Upper lobe of left lung (tissue), 4 donors: Measurements from ENCODE around the gene RNU1-1.

Experiments
- POLR2AphosphoS5 ChIP-seq, 2 donors: sonication (generic); formaldehyde crosslinking; IDR thresholded peaks; one replicate each; pipeline ENCODE4 v1.5.1; 2017; ENCODE audit warnings: antibody characterized with exemption in 2 of 2
- TF ChIP-seq, protein P1 (sequence below), 6 experiments: fragments of 450-650 bp in 4 of 6; fragments of 200-600 bp in 2 of 6; sonication (generic) in 2 of 6; IDR thresholded peaks; one replicate each; pipeline ENCODE4 v1.5.1; 2016 to 2019; ENCODE audit warnings: antibody characterized with exemption in 6 of 6

DNA sequence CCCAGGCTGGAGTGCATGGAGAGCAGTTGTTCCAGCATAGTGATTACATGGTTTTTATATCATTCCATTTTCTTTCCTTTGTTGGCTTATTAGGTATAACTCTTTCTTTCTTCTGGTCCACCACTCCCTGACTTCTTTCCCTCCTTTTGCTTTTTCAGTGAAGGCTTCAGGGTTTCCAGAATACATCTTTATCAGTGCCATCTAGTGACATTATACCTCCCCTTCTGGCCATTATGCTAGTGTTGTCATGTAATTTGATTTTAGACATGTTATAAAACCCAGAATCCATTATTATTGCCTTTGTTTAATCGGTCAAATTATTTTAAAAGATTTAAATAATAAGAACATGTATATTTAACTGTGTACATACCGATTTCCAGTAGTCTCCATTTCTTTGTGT, 10.6 kb downstream of the RNU1-1 start:
- no peak for TF ChIP-seq POLR2AphosphoS5 (IDR thresholded peaks at IDR 0.05)
- TF ChIP-seq, protein P1, sequence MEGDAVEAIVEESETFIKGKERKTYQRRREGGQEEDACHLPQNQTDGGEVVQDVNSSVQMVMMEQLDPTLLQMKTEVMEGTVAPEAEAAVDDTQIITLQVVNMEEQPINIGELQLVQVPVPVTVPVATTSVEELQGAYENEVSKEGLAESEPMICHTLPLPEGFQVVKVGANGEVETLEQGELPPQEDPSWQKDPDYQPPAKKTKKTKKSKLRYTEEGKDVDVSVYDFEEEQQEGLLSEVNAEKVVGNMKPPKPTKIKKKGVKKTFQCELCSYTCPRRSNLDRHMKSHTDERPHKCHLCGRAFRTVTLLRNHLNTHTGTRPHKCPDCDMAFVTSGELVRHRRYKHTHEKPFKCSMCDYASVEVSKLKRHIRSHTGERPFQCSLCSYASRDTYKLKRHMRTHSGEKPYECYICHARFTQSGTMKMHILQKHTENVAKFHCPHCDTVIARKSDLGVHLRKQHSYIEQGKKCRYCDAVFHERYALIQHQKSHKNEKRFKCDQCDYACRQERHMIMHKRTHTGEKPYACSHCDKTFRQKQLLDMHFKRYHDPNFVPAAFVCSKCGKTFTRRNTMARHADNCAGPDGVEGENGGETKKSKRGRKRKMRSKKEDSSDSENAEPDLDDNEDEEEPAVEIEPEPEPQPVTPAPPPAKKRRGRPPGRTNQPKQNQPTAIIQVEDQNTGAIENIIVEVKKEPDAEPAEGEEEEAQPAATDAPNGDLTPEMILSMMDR (IDR thresholded peaks at IDR 0.05) = no peak
